22Rv1 (cell line): ENCODE results near the gene OR52B4.

Source experiments
- ZFX ChIP-seq: fragments of 450-650 bp; IDR thresholded peaks from 2 replicates; pipeline ENCODE4 v1.6.1; 2017; ENCODE audit warnings: antibody characterized with exemption, borderline replicate concordance
- TF ChIP-seq, protein P1 (sequence below): fragments of 450-650 bp; IDR thresholded peaks from 2 replicates; pipeline ENCODE4 v1.5.1; 2017; ENCODE audit warnings: mild to moderate bottlenecking

DNA sequence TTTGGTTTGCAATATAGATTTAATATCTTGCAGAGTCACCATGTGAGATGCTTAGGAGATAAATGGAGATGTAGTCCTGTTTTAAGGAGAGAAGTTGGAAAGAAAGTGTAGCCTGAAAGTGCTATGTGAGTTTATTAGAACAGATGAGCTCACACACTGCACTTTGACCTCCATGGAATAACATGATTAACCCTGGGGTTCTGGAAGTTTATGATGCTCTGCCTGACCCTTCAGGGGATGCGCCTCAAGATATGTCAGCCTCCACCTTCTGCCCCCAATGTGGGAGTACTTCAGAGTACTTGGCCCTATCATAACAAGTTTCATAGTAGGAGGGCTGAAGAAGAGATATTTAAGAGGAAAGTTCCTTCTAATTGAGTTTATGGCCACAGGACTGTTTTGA is 48.6 kb upstream of the OR52B4 start:
- TF ChIP-seq, protein P1, sequence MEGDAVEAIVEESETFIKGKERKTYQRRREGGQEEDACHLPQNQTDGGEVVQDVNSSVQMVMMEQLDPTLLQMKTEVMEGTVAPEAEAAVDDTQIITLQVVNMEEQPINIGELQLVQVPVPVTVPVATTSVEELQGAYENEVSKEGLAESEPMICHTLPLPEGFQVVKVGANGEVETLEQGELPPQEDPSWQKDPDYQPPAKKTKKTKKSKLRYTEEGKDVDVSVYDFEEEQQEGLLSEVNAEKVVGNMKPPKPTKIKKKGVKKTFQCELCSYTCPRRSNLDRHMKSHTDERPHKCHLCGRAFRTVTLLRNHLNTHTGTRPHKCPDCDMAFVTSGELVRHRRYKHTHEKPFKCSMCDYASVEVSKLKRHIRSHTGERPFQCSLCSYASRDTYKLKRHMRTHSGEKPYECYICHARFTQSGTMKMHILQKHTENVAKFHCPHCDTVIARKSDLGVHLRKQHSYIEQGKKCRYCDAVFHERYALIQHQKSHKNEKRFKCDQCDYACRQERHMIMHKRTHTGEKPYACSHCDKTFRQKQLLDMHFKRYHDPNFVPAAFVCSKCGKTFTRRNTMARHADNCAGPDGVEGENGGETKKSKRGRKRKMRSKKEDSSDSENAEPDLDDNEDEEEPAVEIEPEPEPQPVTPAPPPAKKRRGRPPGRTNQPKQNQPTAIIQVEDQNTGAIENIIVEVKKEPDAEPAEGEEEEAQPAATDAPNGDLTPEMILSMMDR = no peak
- TF ChIP-seq ZFX = no peak
